Central memory CD4-positive, alpha-beta T cell (primary cell): ENCODE data around the gene LAMC3.
"Not testable (repeated sequence)": the region's sequence is repeated elsewhere in the genome, so short reads cannot be mapped to it uniquely, and the experiment has no call there.

Experiments
- DNase-seq: peaks from one replicate; pipeline ENCODE4 v3.0.0; 2022

LAMC3 gene

GRCh38 chr9:130993303-130994030, 15.5 kb upstream of the LAMC3 start:
- DNase-seq, result no peak

- no peak for DNase-seq
These were observed 14.6 kb upstream of the LAMC3 start for GRCh38 chr9:130994135-130995085.

- no peak for DNase-seq
These were observed 13.6 kb upstream of the LAMC3 start for GRCh38 chr9:130995086-130996011.

GRCh38 chr9:130996205-130996604, 12.8 kb upstream of the LAMC3 start:
- no peak for DNase-seq

GRCh38 chr9:130996676-130997394, 12.1 kb upstream of the LAMC3 start:
- DNase-seq, result no peak

- DNase-seq, result no peak
These were observed 11.6 kb upstream of the LAMC3 start for GRCh38 chr9:130997395-130997684.

- DNase-seq, result no peak
These were observed 10.9 kb upstream of the LAMC3 start for GRCh38 chr9:130997925-130998596.

- DNase-seq, result no peak
These were observed 10.3 kb upstream of the LAMC3 start for GRCh38 chr9:130998597-130999244.

- DNase-seq, result no peak
These were observed 9.7 kb upstream of the LAMC3 start for GRCh38 chr9:130999245-130999623.

GRCh38 chr9:131000526-131000925, 8.4 kb upstream of the LAMC3 start:
- not testable (repeated sequence) for DNase-seq

- DNase-seq, result no peak
These were observed 8.0 kb upstream of the LAMC3 start for GRCh38 chr9:131001021-131001420.

GRCh38 chr9:131001990-131002389, 7.0 kb upstream of the LAMC3 start:
- DNase-seq, result no peak

GRCh38 chr9:131006601-131007000, 2.4 kb upstream of the LAMC3 start:
- no peak for DNase-seq

GRCh38 chr9:131008086-131008485, 888 bp upstream of the LAMC3 start:
- no peak for DNase-seq

- no peak for DNase-seq
These were observed 438 bp upstream of the LAMC3 start for GRCh38 chr9:131008563-131008908.

- DNase-seq, result no peak
These were observed 1.7 kb downstream of the LAMC3 start for GRCh38 chr9:131010482-131011273.

GRCh38 chr9:131011274-131012022, 2.5 kb downstream of the LAMC3 start:
- no peak for DNase-seq

- DNase-seq, result no peak
These were observed 3.0 kb downstream of the LAMC3 start for GRCh38 chr9:131012023-131012334.

- no peak for DNase-seq
These were observed 3.5 kb downstream of the LAMC3 start for GRCh38 chr9:131012396-131012917.
